B cell (primary cell): ENCODE data around the gene TRPM8. TPM values are rescaled to one million over a fixed set of nuclear protein-coding genes. Genes with fewer than 3 reads are reported as not detected.

Experiments
- ATAC-seq: fragments of 200-7000 bp; cut with Tn5 transposase; one replicate; pipeline ENCODE4 v1.10.0; 2021; ENCODE audit warnings: low read depth, mild to moderate bottlenecking, moderate number of reproducible peaks, moderate library complexity
- CTCF ChIA-PET: fragments of 350-600 bp; sonication (Branson Sonifier 250); formaldehyde crosslinking; loops from one replicate; lab custom pipeline; 2021; ENCODE audit warnings: antibody characterized with exemption, inconsistent platforms; lab: Charles Lee
- POLR2A ChIA-PET: fragments of 350-600 bp; sonication (Branson Sonifier 250); formaldehyde crosslinking; loops from one replicate; lab custom pipeline; 2021; ENCODE audit warnings: antibody characterized with exemption; lab: Charles Lee
- DNase-seq: peaks from one replicate; pipeline ENCODE4 v3.0.0; 2013
- H2AFZ ChIP-seq: 2 replicates; pipeline ENCODE4 v1.6.1; 2012; ENCODE audit warnings: mild to moderate bottlenecking, low read depth, low read length; ENCODE audit not compliant: insufficient read depth, poor library complexity, severe bottlenecking
- H3K27ac ChIP-seq, 2 donors: 1 replicate in 1 of 2; 2 replicates in 1 of 2; pipeline ENCODE4 v1.5.1; 2012 to 2013; ENCODE audit warnings: low read length in 2 of 2, mild to moderate bottlenecking in 2 of 2, moderate library complexity in 1 of 2
- H3K27me3 ChIP-seq, 4 experiments: fragments of 200-600 bp in 1 of 4; sonication (generic) in 1 of 4; replicated peaks in 1 of 4; 1 replicate in 2 of 4; 2 replicates in 2 of 4; pipeline versions ENCODE4 v1.6.1 to v1.7.0; 2013 to 2016; ENCODE audit warnings: low read length in 3 of 4, mild to moderate bottlenecking in 2 of 4, mixed read lengths in 1 of 4, moderate library complexity in 1 of 4; ENCODE audit not compliant: insufficient read depth in 4 of 4, control insufficient read depth in 3 of 4; ENCODE audit errors: control extremely low read depth in 1 of 4
- H3K36me3 ChIP-seq, 2 experiments: replicated peaks in 1 of 2; 1 replicate in 1 of 2; 2 replicates in 1 of 2; pipeline versions ENCODE4 v1.6.1 to v1.7.1; 2013; ENCODE audit warnings: low read length in 1 of 2; ENCODE audit not compliant: insufficient read depth in 2 of 2, control insufficient read depth in 1 of 2; ENCODE audit errors: control extremely low read depth in 1 of 2, extremely low read depth in 1 of 2
- H3K4me1 ChIP-seq, 2 donors: fragments of 200-600 bp in 1 of 2; sonication (generic) in 1 of 2; 1 replicate in 1 of 2; 2 replicates in 1 of 2; pipeline versions ENCODE4 v1.5.1 to v1.6.1; 2013 to 2017; ENCODE audit warnings: low read length in 2 of 2; ENCODE audit not compliant: control insufficient read depth in 2 of 2, insufficient read depth in 2 of 2
- H3K4me2 ChIP-seq: replicated peaks from 2 replicates; pipeline ENCODE3; 2012; ENCODE audit warnings: mild to moderate bottlenecking, low read depth, low read length; ENCODE audit not compliant: poor library complexity, severe bottlenecking
- H3K4me3 ChIP-seq, 5 experiments: fragments of 200-600 bp in 1 of 5; sonication (generic) in 1 of 5; 1 replicate in 3 of 5; 2 replicates in 2 of 5; pipeline versions ENCODE4 v1.5.1 to v1.7.0; 2011 to 2016; ENCODE audit warnings: low read length in 4 of 5, mild to moderate bottlenecking in 4 of 5, low read depth in 2 of 5, control low read depth in 1 of 5, moderate library complexity in 1 of 5; ENCODE audit not compliant: insufficient read depth in 1 of 5; ENCODE audit errors: control extremely low read depth in 1 of 5, extremely low read depth in 1 of 5
- H3K79me2 ChIP-seq: fragments of 200-600 bp; sonication (generic); one replicate; pipeline ENCODE4 v1.6.0; 2016; ENCODE audit warnings: low read length; ENCODE audit not compliant: control insufficient read depth, insufficient read depth
- H3K9ac ChIP-seq: fragments of 200-600 bp; sonication (generic); 2 replicates; pipeline ENCODE4 v1.6.1; 2017; ENCODE audit warnings: mild to moderate bottlenecking, low read length, moderate library complexity
- H3K9me3 ChIP-seq, 3 donors: one replicate each; pipeline versions ENCODE4 v1.6.1 to v1.7.1; 2013; ENCODE audit warnings: low read length in 2 of 3; ENCODE audit not compliant: control insufficient read depth in 2 of 3, insufficient read depth in 1 of 3; ENCODE audit errors: control extremely low read depth in 1 of 3
- H4K20me1 ChIP-seq: 2 replicates; pipeline ENCODE4 v1.6.0; 2012; ENCODE audit warnings: mild to moderate bottlenecking, low read length; ENCODE audit not compliant: insufficient read depth, control insufficient read depth, poor library complexity, severe bottlenecking
- H3K27ac Mint-ChIP-seq: one replicate; pipeline ENCODE4 v1.8.0; 2021; ENCODE audit warnings: mixed read lengths
- H3K27me3 Mint-ChIP-seq: one replicate; pipeline ENCODE4 v1.8.0; 2021; ENCODE audit warnings: mixed read lengths
- H3K4me1 Mint-ChIP-seq: one replicate; pipeline ENCODE4 v1.8.0; 2021; ENCODE audit warnings: mixed read lengths
- H3K4me3 Mint-ChIP-seq: one replicate; pipeline ENCODE4 v1.8.0; 2021; ENCODE audit warnings: mixed read lengths
- H3K9me3 Mint-ChIP-seq: one replicate; pipeline ENCODE4 v1.8.0; 2022; ENCODE audit warnings: mixed read lengths; ENCODE audit not compliant: insufficient read depth
- EZH2 ChIP-seq: IDR thresholded peaks from 2 replicates; pipeline ENCODE4 v1.6.1; 2012; ENCODE audit warnings: borderline replicate concordance, low read depth, mild to moderate bottlenecking, moderate library complexity, low read length; ENCODE audit not compliant: insufficient read depth, poor library complexity, severe bottlenecking
- WGBS: methylation state at CpG from one replicate; pipeline ENCODE4 v1.1.5; 2013; ENCODE audit warnings: missing lambda C conversion rate; ENCODE audit not compliant: insufficient coverage; 5-methylcytosine and 5-hydroxymethylcytosine counted together
- intact Hi-C: fragments of 100-400 bp; cut with micrococcal nuclease; formaldehyde crosslinking; loops from one replicate; pipeline ENCODE4 v1.10.0; 2022
- polyA plus RNA-seq: library from polyadenylated mRNA; depleted of rRNA; stranded (reverse); fragments of >200 nt; gene quantifications from 2 replicates; pipeline ENCODE4 v1.2.3, GENCODE V29; 2012
- total RNA-seq, 2 donors: library from RNA; stranded (reverse); fragments of 120-200 nt in 1 of 2; gene quantifications; 1 replicate in 1 of 2; 2 replicates in 1 of 2; pipeline versions ENCODE4 v1.2.3 to v1.2.4, GENCODE V29; 2013 to 2022
- TF ChIP-seq, protein P1 (sequence below): fragments of 200-600 bp; IDR thresholded peaks from one replicate; pipeline ENCODE4 v1.8.0; 2022; ENCODE audit warnings: antibody characterized with exemption, mild to moderate bottlenecking

The TRPM8 gene
- total and polyA plus RNA-seq, 2 donors (not counting 1 experiment from before 2014, with no cell fraction given), result not detected

DNA sequence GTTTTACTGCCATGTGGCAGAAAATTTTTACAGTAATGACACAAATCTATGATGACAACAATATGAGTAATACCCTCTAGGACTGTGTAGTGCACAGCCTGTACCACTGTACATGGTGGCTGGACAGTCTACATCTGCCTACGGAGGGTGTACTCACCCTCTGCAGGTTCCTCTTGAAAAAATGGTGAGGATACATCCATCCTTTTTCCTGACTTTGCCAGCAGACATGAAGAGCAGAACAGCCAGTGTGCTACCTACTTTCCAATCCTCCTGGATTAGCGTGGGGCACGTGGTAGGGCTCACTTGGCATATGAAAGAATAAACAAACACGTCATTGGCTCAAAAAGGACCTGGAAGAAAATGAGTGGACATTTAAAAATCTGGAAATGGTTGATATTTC, 62.6 kb downstream of the TRPM8 start:
- H3K9me3 Mint-ChIP-seq, result no peaks in the 10 kb centered on the region
- ChIA-PET POLR2A (no interaction called here), CTCF (no interaction called here)
- no peaks in the 10 kb centered on the region for H3K36me3 ChIP-seq
- no peak overlapping the region for H2AFZ ChIP-seq
- no peaks in the 10 kb centered on the region for H4K20me1 ChIP-seq
- H3K4me2 ChIP-seq, result no peak overlapping the region
- H3K9me3 ChIP-seq, result peaks cover 0 to 5% (median 0%) of the 10 kb centered on the region in 3 donors
- H3K4me3 ChIP-seq, result no peak overlapping the region
- H3K27me3 ChIP-seq, result peaks cover 0 to 20% (median 8%) of the 10 kb centered on the region in 4 experiments
- TF ChIP-seq, protein P1, sequence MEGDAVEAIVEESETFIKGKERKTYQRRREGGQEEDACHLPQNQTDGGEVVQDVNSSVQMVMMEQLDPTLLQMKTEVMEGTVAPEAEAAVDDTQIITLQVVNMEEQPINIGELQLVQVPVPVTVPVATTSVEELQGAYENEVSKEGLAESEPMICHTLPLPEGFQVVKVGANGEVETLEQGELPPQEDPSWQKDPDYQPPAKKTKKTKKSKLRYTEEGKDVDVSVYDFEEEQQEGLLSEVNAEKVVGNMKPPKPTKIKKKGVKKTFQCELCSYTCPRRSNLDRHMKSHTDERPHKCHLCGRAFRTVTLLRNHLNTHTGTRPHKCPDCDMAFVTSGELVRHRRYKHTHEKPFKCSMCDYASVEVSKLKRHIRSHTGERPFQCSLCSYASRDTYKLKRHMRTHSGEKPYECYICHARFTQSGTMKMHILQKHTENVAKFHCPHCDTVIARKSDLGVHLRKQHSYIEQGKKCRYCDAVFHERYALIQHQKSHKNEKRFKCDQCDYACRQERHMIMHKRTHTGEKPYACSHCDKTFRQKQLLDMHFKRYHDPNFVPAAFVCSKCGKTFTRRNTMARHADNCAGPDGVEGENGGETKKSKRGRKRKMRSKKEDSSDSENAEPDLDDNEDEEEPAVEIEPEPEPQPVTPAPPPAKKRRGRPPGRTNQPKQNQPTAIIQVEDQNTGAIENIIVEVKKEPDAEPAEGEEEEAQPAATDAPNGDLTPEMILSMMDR, result no peak
- no peak for TF ChIP-seq EZH2
- no peak overlapping the region for H3K9ac ChIP-seq
- intact Hi-C loops, result no loop called here
- H3K4me1 ChIP-seq, result no peaks in the 10 kb centered on the region
- H3K4me3 Mint-ChIP-seq, result no peak overlapping the region
- no peaks in the 10 kb centered on the region for H3K79me2 ChIP-seq
- 83% methylated on average over 4 of the region's 4 CpGs for WGBS
- no peak for DNase-seq
- no peak for ATAC-seq
- H3K27ac Mint-ChIP-seq, result no peak overlapping the region
- H3K4me1 Mint-ChIP-seq, result no peaks in the 10 kb centered on the region
- H3K27me3 Mint-ChIP-seq, result peaks cover 71% of the 10 kb centered on the region
- no peak overlapping the region for H3K27ac ChIP-seq

DNA sequence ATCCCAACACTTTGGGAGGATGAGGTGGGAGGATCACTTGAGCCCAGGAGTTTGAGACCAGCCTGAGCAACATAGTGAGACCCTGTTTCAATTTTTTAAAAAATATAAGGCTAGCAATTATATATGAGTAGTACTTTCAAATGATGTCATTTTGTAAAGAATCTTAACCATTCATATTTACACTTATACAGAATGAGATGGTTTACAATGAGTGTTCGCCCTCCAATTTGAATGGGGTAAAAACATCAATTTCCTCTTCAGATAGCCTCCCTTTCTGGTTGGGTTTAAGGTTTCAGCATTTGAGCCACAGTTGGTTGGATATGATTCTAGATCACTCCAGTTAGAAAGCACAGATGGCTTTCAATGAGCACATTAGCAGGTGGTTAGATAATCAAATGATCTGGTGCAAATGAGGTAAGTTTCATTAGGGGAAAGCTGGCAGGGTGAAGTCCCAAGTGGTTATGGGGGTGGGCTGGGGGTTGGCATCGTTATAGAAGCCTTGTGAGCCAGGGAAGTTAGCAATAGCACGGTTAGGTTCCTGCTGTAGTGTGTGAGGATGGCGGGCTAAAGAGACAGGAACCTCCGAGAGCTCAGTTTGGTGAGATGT, 63.9 kb downstream of the TRPM8 start:
- Histone ChIP-seq H3K36me3 (no peaks in the 10 kb centered on the region), H3K9ac (no peak overlapping the region), H4K20me1 (no peaks in the 10 kb centered on the region), H3K27me3 (peaks cover 0 to 17% (median 8%) of the 10 kb centered on the region in 4 experiments), H3K4me2 (no peak overlapping the region), H3K4me1 (no peaks in the 10 kb centered on the region), H3K4me3 (no peak overlapping the region), H3K27ac (no peak overlapping the region), H3K79me2 (no peaks in the 10 kb centered on the region), H3K9me3 (peaks cover 0 to 5% (median 0%) of the 10 kb centered on the region in 3 donors), H2AFZ (no peak overlapping the region)
- H3K4me3 Mint-ChIP-seq, result no peak overlapping the region
- intact Hi-C loops, result no loop called here
- no peak overlapping the region for H3K27ac Mint-ChIP-seq
- H3K9me3 Mint-ChIP-seq, result no peaks in the 10 kb centered on the region
- TF ChIP-seq, protein P1, result no peak
- no peak for TF ChIP-seq EZH2
- H3K27me3 Mint-ChIP-seq, result peaks cover 71% of the 10 kb centered on the region
- WGBS, result 62% methylated on average over 2 of the region's 5 CpGs
- DNase-seq (no peak), ATAC-seq (no peak)
- no peaks in the 10 kb centered on the region for H3K4me1 Mint-ChIP-seq
- ChIA-PET POLR2A (no interaction called here), CTCF (interaction anchor here (1.0 kb wide), 1 partner anchor 520 kb away, joined by 3 read pairs; no protein-coding TSS in a partner anchor)
